Bronchus fibroblast of lung (primary cell): ENCODE results near the gene ENOX1. TPM values are rescaled to one million over a fixed set of nuclear protein-coding genes. Genes with fewer than 3 reads are reported as not detected.

Experiments used
- total RNA-seq: library from RNA; depleted of rRNA; stranded (reverse); fragments of >200 nt; gene quantifications from 2 replicates; pipeline ENCODE4 v1.2.3, GENCODE V29; 2015

The ENOX1 gene
- total RNA-seq, result 0.84 and 1.3 TPM in 2 replicates

GRCh38 chr13:43786766-43787517 is at the start of gene ENOX1:
Gene ENOX1 (minus strand): TSS chr13:43786972.

Other genes with a start within 250 kb of the ENOX1 start
- 1.2 and 4.2 TPM in 2 replicates for gene CCDC122, start 92.8 kb upstream of the ENOX1 start, total RNA-seq
- gene LACC1, start 92.9 kb upstream of the ENOX1 start, total RNA-seq, result 1.6 and 4.2 TPM in 2 replicates